Epidermal melanocyte (primary cell): Measurements from ENCODE around the gene PEX14.

ENCODE experiments used
- DNase-seq: peaks from one replicate; pipeline ENCODE4 v3.0.0; 2011; ENCODE audit warnings: low spot score; ENCODE audit not compliant: insufficient read length

The PEX14 gene

GRCh38 chr1:10678852-10679251, 204.1 kb downstream of the PEX14 start:
- DNase-seq, result no peak

DNA sequence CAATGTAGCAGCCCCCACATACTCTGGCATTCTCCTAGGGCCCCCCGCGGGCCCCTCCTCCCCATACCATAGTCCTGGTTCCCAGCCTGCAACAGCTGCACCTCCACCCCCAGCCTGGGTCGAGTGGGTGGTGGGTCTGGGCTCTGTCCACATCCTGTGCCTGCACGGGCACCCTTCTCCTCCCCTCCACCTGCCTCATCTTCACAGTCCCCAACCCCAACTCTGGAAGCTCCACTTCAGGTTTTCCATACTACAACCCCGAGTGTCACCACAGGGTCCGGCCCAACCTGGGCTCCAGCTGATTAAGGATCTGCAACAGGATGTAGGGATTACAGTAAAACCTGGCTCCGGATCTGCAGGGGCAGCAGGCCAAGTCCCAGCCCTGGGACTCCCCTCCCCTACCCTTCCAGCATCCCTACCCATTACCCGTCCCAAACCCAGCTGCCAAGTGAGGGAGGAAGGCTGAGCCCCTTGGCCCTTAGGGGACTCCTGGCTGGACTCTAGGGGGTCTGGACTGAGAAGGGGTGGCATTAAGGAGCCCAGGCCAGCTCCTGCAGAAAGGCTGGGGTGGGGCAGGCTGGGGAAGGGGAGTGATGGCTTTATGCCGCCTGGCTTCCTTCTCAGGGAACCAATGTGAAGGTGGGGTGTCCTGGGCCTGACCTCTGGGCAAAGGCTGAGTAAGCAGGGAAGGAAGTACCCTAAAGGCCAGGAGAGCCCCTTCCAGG, 204.9 kb downstream of the PEX14 start:
- no peak for DNase-seq
